ENCODE results near the gene CLK3.

CLK3 gene

DNA sequence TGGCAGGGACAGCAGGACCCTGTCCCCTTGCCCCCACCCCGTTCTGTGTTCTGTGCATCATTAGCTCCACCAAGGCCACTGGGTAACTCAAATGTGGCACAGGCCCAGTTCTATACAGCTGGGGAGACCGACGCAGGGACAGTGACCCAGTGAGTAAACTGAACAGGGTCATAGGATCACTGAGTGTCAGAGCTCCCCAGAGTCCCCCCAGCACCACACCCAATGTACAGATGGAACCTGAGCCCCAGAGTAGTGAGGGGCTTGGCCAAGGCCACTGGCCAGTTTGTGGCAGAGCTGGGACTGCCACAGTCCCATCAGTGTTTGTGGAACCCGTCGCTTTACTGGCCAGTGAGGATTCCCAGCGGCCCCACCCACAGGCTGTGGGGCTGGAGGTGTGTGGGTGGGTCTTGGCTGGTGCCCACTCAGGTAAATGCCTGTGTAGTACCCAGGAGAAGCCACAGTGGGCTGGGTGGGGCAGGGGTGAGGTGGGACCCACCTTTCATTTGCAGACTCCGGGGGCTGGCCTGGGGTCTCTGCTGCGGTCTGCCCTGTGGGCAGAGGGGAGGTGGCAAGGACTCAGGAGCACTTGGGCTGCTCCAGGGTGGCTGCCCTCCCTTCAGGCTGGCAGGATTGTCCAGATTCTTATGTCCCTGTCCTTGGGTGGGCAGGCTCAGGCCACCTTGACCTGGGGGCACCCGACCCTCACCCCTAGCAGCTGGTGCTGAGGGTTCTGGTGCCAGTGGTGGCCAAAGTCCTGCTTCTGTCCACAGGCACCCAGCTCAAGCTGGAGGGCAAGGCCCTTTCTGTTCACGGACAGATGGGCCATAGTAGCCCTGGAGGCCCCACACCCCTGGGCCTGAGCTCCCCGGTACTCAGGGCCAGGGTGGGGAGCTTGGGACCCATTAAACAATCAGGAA is 11.6 kb upstream of the CLK3 start:
- no peak for DNase-seq (ENCODE audit: low spot score)

DNA sequence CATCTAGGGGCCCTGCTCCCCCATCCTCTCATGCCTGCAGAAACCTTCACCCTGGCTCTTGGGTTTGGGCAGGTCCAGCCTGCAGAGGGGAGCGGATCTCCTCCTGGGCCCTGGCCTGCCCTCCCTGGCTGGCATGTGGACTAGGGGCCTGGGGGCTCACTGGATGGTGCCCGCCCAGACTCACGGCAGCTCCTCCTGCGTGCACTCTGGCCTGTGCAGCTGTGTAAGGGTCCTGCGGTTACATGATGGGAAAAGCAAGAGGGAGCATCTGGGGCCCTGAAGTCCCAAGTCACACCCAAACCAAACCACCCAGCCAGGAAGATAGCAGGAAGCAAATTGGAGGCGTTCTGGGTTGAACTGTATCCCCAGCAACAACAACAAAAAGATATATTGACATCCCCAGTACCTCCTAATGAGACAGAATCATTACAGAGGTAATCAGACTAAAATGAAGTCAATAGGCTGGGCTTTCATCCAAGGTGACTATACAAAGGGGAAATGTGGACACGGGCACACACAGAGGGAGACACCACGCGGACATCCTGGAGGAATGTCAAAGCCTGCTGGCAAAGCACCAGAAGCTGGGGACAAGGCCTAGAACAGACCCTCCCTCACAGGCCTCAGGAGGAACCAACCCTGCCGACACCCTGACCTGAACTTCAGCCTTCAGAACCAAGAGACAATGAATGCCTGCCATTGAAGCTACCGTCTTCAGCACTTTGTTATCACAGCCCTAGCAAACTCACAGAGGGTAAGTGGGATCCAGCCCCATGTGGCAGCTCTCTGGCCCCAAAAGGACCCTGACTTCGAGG is 10.4 kb upstream of the CLK3 start:
- no peak for DNase-seq (ENCODE audit: low spot score)

DNA sequence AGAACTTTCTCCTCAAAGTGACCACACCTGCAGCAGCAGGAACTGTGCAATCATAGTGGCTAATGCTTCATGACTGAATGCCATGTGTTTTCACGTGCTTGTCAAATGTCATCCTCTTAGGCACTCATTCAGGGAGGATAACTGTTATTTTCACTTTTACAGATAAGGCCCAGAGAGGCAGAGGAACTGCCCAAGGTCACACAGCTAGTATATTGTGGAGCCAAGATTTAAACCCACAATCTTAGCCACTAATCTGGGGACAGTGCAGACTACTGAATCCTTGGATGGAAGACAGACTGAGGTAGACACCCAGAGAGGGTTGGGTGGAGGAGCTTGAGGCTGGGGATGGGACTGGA is 9.9 kb upstream of the CLK3 start:
- DNase-seq (ENCODE audit: low spot score), result no peak

DNA sequence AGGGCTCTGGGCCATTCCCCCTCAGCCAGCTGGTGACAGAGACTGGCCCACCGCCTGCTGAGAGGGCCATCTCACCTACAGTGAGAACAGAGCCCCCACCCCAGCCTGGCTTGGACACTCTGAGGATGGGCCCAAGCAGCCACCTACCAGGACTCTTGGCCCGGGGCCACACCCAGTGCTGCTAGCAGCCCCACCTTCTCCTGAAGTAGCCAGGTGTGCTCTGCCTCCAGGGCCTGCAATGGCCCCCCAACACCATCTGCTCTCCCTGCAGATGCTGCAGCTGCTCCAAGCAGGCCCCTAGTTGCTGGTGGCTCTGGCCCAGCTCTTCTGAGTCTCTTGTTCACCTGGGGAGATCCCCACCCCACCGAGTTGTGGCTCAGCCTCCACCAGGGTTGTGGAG is 6.8 kb upstream of the CLK3 start:
- DNase-seq (ENCODE audit: low spot score), result no peak

DNA sequence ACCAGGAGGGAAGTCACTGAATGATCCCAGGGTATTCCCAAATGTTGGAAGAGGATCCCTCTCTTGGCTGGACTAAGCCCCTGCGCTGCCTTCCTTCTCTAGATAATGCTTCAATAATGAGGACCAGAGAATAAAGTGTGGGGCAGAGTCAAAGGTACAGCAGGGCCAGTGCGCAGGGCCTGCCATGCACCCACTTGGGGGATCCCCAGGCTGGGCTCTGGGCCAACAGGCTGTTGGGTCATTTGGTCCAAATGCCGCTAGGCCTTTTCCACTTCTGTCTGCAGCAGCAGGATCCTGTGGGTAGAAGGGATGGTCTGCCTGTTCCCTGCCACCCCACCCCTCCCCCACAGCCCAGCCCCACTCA is 5.7 kb upstream of the CLK3 start:
- no peak for DNase-seq (ENCODE audit: low spot score)

DNA sequence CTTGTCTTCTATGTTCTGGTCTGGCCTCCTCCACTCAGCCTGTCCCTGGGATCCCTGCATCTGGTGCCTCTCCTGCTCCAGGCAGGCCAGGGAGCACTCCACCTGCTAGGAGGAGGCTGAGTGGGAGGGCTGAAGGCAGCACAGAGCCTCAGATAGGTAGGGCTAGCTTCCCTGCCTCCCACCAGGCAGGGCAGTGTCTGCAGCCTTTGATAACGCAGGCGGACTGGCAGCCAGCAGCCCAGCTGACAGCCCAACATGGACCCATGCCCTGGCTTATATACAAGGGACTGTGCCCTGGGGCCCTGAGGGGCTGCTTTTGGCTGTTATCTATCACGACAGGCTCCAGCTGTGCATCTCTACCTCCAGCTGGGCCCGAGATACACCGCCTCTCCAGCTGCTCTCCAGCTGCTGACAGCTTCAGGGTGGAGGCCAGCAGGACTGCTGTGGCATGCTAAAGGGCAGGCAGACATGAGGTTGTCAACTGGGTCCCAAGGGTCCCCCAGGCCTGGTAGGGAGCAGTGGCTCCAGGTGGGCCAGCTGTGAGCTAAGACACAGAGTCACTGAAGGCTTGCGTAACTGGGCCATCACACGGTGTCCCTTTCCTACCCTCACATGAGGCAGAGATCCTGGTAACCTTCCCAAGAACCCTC is 5.2 kb upstream of the CLK3 start:
- DNase-seq (ENCODE audit: low spot score), result no peak

DNA sequence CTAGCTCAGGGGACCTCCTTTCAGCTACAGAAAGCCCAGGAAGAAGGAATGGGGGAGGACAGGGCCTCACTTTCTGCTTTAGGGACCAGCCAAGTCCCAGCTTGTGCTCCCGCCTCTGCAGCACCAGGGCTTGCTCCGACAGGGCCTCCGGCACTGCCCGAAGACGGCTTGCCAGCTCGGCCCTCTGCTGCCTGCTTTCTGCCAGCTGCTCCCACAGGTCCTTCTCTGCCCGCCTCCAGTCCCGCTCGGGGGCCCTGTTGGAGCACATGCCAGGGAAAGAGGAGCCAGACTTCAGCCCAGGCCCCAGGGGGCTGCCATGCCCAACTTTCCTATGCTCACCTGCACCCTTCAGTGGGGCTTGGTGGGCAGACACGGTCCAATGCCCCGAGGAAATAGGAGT is 4.3 kb upstream of the CLK3 start:
- no peak for DNase-seq (ENCODE audit: low spot score)

DNA sequence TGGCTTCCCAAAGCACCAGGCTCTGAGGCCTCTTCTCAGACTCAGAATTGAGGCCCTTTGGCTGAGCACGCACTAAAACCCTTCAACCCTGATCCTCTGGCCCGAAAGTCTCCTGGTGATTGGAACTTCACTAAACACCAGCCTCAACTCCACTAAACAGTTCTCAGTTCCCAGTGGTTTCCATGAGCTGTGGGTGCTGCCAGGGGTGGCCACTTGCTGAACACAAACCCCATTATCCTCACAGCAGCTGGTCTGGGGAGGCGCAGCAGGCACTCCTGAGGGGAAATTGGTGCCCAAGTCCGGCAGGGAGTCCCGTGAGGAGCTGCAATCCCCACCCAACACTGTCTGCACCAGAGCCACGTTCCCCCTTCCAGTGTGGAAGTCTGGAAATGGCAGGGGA is 3.8 kb upstream of the CLK3 start:
- DNase-seq (ENCODE audit: low spot score), result no peak

DNA sequence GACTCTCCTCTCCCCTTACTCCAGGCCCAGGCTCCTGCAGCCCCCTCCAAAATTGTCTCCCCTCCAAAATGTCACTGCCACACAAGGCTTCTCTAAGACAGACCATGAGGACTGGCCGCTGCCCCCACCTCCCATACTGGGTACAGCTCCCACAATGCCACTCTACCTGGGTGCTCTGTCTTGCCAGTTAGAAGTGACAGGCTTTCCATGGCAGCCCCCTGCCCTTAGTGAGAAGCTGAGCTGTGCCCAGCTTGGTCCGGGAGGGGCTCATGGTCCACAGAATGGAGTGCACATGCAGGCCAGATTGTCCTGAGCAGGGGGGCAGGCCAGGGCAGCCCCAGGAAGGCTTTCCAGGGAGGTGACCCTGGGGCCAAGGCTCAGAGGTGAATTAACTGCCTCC is 3.0 kb upstream of the CLK3 start:
- no peak for DNase-seq (ENCODE audit: low spot score)

DNA sequence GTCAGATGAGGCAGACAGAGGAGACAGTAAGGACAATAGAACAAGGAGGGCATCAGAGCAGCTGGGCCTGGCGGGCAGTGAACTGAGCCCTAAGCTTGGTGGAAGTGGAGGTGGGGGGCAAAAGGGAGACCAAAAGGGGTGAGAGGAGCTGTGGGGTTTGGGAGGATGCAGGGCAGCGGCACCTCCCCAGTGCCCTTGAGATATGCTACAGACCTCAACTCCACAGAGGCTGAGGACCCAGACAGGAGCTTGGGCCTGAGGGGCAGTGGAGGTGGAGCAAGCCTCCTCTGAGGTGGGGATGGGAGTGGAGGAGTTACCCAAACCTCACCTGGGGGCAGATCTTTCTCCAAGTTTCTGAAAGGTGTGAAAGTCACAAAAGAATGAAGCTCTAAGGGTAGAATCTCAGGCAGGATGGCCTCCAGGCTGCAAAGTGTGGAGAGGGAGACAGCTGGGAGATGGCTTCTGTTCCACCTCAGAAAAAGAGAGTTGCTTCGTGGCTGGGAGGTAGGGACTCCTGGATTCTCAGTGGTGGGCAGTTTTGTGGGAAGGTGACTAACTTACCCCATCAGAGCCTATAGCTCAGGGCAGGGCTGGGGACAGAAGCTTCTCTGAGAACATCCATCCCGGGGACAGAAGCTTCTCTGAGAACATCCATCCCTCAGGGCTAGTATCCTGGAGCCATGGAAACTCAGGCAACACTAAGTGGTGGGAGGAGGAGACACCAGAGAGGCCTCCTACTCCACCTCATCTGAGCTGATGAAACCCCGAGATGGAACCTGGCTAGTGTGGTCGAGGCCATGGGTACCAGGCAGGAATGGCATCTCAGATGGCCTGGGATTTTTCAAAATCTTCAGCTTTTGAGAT is 2.3 kb upstream of the CLK3 start:
- no peak for DNase-seq (ENCODE audit: low spot score)

DNA sequence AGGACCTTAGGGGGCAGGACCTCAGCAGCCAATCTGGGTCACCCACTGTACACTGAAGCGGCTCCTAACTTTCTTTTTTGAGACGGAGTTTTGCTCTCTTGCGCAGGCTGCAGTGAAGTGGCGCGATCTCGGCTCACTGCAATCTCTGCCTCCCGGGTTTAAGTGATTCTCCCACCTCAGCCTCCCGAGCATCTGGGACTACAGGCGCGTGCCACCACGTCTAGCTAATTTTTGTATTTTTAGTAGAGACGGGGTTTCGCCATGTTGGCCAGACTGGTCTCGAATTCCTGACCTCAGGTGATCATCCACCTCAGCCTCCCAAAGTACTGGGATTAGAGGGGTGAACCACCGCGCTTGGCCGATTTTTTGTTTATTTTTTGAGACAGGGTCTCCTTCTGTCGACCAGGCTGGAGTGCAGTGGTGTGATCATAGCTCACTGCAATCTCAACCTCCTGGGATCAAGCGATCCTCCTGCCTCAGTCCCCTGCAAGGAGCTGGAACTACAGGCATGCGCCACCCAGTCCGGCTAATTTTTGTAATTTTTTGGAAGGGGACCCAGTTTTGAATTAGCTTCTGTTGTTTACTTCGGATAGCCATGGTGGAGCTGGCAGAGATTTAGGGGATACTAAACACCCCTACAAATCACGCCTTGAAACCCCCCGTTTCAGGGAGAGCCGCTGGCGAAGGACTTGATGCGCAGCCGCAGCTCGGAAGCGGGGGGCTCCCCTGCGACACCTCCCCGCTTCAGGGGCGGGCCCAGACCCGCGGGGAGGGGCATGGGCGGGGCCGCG is 1.5 kb upstream of the CLK3 start:
- no peak for DNase-seq (ENCODE audit: low spot score)

DNA sequence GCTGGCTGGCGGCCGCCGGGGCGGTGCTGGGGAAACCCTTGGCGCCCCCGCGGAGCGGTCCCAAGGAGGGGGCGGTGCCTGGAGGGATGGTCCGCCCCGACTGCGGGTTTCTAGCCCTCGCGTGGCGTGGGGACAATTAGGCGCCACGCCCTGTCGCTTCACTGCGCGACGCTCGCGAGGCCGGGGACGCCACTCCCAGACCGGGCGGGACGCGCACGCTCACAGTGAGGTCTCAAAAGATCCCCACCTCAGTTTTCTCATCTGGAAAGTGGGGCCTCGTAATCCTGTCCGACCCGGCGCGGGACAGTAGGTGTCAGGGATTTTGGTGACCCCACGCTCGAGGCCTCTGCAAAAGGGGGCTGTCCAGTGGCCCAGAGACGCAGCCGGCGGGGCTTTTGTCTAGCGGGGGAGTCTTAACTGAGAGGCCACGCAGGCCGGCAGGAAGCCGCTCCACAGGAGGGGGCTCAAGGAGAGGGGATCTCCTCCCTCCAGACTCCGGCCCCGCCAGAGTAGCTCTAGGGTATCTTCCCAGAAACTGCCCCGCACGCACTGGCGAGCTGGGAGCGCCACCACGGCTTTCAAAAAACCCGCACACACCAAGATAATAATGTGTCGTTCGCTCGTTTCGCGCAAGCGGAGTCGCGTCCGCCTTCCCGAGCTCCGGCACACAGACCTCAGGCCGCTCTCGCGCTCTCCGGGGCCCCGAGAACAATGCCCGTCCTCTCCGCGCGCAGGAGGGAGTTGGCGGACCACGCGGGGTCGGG is 710 bp upstream of the CLK3 start:
- DNase-seq (ENCODE audit: low spot score), result peak; percentile 80

DNA sequence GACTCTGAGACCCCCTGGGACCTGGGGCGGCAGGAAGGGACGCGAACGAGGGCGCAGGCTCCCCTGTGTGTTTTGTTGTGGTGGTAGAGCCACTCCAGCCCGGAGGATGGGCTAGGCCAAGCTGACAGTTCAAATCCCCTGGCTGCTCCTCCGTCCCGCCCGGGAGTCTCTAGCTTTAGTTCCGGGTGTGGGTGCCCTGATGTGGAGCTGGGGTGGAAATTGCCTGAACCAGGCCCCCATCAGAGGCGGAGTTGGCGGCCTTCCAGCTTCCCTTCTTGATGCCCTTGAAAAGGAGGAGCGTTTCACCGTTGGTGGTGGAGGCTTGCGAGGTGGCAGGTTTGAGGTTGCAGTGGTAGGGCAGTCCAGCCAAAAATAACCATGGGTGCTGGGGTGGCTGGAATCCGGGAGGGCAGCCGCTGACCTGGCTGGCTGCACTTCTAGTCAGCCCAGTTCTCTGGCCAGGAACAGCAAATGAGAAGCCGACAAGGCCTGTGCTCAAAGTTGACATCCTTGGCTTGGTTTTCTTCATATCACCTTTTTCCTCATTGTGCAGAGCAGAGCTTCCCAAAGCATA is 817 bp downstream of the CLK3 start:
- peak; percentile 62 for DNase-seq (ENCODE audit: low spot score)

DNA sequence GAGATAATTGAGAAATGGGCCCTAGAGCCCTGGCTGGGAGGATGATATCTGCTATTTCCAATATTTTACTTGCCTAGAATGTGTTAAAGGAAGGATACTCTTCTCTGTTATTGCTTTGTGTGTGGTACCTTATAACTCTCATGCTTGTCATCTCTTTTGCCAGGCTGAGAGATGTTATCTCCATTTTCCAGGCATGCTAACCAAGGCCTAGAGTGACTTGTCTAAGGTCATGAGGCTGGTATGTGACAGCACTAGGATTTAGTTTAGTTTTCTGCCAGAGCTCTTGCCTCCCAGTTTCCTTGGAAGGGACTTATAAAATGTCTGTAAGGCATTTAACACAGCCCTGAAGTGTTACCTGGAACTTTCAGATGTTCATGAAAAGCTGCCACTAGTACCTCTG is 1.4 kb downstream of the CLK3 start:
- DNase-seq (ENCODE audit: low spot score), result no peak

DNA sequence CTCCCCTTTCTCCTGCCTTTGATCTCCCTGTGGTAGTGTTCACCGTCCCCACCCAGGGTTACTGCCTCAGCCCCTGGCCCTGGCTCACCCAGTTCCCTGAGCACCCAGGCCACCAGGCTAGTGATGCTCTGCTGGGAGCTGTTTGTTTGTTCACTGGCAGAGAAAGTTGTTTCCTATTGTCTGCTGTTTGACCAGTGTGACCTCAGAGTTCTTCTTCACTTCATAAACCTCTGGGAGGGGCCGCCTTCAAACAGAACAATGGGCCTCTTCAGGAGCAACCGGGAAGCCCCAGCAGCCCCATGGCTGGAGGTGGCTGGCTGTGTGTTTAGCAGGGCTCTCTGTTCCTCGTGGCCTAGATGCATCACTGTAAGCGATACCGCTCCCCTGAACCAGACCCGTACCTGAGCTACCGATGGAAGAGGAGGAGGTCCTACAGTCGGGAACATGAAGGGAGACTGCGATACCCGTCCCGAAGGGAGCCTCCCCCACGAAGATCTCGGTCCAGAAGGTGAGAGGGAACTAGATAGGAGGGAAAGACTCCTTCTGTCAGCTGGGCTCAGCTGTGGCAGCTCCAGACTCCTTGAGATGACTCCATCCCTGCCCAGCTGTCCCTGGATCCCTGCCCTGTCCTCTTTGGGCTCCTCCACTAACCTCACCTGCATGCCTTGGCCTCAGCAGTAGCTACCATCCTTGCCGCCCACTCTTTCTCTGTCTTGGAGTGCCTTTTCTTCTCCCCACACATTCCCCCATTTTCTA is 3.4 kb downstream of the CLK3 start:
- no peak for DNase-seq (ENCODE audit: low spot score)

DNA sequence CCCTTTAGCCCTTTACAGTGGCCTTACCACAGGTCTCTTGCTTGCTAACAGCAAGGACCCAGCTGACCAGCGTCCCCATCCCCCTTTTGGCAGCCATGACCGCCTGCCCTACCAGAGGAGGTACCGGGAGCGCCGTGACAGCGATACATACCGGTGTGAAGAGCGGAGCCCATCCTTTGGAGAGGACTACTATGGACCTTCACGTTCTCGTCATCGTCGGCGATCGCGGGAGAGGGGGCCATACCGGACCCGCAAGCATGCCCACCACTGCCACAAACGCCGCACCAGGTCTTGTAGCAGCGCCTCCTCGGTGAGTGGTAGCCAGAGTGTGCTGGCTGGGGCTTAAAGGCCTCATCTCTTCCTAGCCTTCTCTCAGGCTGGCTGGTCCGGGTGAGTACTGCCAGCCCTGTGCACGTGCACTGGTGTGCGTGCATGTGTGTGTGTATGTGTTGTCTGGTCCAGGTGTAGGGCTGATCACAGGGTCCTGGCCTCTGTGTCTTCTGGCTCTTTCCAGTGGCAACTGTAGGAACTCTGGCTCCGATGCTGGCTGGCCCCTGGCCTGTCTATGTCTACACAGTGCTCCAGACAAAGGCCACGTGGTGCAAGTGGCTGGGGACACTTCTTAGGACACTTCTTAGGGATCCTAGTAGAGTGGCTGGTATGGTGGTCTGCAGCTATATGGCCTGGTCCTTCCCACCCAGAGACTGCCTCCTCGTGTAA is 4.4 kb downstream of the CLK3 start:
- DNase-seq (ENCODE audit: low spot score), result no peak

DNA sequence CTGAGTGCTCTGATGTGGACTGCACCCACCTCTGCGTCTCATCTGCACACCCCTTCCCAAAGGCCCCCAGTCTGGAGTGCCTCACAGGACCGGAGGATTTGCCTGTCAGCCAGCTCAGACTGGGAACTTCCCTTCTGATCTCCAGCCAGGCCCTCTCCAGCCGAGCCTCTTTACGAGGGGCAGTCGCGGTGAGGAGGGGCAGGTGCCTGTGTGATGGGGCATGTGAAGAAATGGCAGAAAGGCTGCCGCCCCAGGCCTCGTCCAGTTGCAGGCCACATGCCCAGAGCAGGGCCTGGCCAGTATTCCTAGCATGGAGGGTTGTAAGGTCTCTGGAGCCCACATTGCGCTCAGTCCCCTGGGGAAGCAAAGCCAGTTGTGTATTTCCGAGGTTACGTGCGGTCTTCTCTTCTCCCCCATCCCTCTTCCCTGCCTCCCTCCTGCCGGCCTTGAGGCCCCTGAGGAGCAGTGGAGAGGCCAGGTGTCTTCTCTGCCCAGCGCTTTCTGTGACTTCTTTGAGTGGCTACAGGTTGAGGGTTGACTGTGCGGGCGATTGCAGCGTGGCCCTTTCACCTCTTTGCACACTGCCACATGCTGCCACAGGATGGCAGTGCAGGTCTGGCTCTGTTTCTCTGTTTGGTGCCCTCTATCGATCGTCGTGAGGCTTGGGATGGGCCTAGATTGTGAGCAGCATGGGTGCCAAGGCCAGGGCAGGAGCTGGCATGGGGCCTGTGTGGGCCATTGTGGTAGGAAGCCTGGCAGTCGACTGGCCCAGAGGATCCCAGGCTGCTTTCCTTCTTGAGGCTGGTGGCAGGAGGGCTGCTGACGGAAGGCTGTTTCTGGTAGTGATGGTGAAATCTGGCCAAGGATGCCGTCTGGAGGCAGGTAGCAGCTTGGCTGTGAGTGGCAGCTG is 5.3 kb downstream of the CLK3 start:
- DNase-seq (ENCODE audit: low spot score), result peak; percentile 71

DNA sequence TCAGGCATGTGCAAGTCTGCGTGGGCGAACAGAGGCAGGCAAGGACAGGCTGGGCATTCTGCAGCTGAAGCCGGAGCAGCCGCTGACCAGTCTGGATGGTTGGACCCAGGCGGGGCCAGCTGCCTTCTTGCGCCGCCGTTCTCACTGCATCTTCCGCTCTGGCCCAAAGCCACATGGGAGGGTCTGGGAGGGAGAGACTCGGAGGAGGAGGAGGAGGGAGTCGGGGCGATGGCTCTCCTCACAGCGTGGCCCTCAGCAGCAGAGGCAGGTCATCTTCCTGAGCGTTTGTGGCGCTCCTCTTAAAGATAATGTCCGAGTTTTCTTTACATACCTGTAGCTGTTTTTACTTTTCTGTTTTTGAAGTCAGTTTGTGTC is 5.9 kb downstream of the CLK3 start:
- no peak for DNase-seq (ENCODE audit: low spot score)
